ENCODE data around the gene PDIA5.

DNA sequence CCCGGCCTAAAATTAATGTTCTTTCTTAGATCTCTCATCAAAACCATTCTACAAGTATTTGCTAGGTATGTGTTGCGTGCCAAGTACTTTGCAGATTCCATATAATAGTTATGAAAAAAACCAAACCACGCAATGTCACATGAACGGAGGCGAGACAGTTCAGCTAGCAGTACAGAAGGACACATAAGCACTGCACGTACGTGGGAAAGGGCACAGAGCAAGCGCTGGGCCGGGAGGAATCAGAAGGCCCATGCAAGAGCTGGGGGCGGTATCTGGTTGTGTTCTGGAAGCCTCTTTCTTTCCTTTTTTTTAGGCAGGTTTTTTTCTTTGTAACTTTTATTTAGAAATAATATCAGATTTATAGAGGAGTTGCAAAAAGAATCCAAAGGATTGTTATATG lies 11.3 kb downstream of the PDIA5 start:
- TF ChIP-seq, protein P1, sequence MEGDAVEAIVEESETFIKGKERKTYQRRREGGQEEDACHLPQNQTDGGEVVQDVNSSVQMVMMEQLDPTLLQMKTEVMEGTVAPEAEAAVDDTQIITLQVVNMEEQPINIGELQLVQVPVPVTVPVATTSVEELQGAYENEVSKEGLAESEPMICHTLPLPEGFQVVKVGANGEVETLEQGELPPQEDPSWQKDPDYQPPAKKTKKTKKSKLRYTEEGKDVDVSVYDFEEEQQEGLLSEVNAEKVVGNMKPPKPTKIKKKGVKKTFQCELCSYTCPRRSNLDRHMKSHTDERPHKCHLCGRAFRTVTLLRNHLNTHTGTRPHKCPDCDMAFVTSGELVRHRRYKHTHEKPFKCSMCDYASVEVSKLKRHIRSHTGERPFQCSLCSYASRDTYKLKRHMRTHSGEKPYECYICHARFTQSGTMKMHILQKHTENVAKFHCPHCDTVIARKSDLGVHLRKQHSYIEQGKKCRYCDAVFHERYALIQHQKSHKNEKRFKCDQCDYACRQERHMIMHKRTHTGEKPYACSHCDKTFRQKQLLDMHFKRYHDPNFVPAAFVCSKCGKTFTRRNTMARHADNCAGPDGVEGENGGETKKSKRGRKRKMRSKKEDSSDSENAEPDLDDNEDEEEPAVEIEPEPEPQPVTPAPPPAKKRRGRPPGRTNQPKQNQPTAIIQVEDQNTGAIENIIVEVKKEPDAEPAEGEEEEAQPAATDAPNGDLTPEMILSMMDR (conservative IDR thresholded peaks at IDR 0.05; ENCODE audit: low read depth, low read length): no peak
- TF ChIP-seq EZH2 (IDR thresholded peaks at IDR 0.05; ENCODE audit: borderline replicate concordance, low read depth, low read length, poor library complexity, severe bottlenecking): no peak

All from A673 (cell line).